HG02623 (cell line): ENCODE results near the gene IL2RG.

Experiments
- ATAC-seq: cut with Tn5 transposase; IDR thresholded peaks from one replicate; pipeline ENCODE4 v1.9.1; 2021; ENCODE audit warnings: moderate library complexity; ENCODE audit not compliant: unreplicated experiment

The IL2RG gene

DNA sequence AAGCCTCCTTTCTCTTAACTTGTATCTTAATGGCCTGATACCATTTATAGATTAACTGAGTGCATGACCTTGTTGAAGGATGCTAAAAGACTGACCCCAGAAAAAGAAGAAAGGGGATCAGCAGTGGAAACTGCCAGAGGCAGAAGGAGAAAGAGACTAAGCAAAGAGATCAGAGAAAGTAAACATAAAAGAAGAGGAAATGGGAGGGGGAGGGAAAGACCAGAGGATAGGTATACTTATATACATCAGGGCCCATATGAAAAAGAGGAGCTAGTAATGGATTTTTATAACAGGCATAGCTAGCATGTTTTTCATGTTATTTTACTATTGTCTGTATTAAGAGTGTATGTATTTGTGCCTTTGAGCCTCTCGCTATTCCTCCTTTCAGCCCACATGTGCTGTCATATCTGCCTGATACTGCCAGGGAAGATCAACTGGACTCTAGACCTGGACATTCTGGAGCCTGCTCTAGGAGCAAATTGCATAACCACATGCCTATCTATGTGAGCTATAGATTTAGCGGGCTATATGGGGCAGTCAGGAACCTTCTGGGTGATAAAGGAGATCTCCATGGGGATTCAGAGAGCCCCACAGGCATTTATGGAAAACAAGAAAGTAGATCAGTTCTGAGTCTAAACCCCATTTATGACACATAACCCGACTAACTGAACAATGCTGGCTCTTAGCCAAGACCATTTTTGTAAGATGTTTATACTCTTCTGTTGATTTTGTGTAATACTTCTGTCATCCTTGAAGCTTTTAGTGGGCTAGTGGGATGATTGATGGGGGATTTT lies 29.9 kb downstream of the IL2RG start:
- ATAC-seq = no peak

GRCh38 chrX:71070531-71070930 lies 40.8 kb downstream of the IL2RG start:
- ATAC-seq = no peak

DNA sequence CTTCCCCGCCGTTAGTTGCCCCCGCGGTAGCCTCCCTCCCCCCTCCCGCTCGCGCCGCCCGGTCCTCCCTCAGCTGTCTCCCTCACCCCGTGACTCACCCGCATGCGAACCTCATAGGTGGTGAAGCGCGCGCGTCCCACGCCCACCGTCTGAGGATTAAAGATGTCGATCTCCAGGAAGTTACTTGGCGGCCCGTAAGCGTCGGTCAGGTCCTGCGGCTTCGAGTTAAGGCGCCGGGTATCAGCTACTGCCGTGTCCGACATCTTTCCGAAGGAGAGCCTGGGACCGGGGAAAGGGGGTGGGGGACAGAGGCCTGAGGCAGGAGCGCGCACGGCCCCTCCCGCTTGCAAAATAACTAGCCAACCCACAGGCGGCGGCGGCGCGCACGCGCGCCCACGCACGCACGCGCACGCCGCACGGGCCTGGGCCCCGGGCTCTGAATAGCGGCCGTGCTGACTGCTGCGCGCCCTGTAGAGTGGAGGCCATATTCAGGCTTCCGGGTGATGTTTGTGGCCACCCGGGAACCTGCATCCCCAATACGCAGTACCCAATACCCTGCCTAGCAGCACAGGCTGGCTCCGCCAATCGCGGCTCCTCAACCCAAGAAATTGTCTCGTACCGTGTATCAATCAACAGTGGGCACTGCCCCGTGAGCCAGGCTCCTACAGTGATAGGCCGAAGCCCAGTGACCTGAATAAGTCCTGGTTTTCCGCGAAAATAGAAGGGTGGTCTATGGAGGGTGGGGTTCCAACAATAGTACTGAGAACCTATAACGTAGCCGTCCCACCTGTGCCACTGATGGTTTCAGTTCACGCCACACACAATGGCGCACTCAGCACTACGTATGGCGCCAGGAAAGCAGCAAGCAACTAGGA lies 43.1 kb downstream of the IL2RG start, which contains the start of gene SNX12:
TSS of gene SNX12 (minus strand) at position 291 of the 875 bp plus-strand sequence. CDS start at position 263, 28 bp downstream.
- ATAC-seq = peak; percentile 97

- ATAC-seq = no peak
Measured at GRCh38 chrX:71067712-71068043, 43.7 kb downstream of the IL2RG start.

DNA sequence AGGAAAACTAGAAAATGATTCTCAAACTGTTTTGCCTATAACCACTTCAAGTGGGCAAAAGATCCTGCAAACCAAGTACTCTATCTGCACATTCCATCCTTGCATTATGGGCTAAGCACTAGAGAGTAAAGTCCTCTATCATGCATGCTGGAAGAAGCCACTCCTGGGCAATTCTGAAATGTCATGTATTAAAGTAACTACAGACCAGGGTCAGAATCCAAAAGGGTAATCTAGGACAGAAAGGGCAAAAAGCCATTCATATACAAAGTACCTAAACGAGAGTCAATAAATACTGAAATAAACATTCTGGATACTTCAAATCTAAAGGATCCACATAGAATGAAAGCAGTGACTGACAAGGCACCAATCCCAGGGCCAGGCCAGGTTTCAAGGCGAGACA lies 44.3 kb downstream of the IL2RG start:
- no peak for ATAC-seq

DNA sequence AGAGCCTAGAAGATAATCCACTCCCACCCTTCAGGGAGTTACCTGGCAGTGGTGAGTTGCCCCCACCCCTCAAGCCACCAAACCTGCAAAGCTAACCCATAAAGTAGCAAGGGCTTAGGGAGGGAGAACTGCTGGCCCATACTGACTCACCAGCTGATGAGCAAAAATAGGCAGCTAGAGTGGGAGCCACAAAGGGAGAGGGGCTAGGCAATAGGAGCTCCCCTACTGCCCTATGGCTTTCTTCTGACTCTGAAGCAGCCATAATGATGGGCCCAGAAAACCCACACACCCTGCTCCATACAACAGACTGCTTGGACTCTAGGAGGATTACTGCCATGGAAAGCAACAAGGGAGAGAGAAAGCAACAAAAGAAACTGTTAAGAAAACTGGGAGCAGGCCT lies 51.2 kb downstream of the IL2RG start:
- no peak for ATAC-seq

DNA sequence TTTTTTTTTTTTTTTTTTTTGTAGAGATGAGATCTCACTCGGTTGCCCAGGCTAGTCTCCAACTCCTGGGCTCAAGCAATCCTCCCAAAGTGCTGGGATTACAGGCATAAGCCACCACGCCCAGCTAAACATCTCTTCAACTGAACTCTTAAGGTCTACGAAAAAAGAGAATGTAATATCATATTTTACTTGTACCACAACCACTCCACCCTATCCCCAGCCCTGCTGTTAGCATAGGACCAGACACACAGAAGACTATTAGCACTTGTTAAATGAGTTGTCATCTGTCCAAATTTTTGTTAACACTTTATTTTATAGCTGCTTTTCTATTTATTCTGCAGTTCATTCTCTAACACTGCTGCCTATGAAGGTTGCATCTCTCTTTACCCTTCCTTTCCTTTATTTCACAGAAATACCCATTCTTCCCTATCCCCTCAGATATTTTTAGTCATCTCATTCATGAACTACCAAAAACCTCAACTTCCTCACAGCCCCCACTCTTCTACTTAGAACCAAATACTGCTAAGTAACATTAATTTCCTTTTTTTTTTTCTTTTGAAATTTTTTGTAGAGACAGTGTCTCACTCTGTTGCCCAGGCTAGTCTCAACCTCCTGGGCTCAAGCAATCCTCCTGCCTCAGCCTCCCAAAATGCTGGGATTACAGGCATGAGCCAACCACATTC lies 53.4 kb downstream of the IL2RG start:
- ATAC-seq = no peak
